GM12892 (cell line): ENCODE data around the gene GRAMD1B.

Source experiments
- DNase-seq: peaks from one replicate; pipeline ENCODE4 v3.0.0; 2011; ENCODE audit not compliant: insufficient read length
- FAIRE-seq: peaks from 2 replicates; lab custom pipeline; 2011; peaks lifted over from hg19 to GRCh38; lab: Jason Lieb, UNC
- POLR2A ChIP-seq: IDR thresholded peaks from 2 replicates; pipeline ENCODE4 v1.6.1; 2011; ENCODE audit warnings: low read depth, low read length, control low read depth
- POLR2AphosphoS5 ChIP-seq: IDR thresholded peaks from 2 replicates; pipeline ENCODE4 v1.6.1; 2011; ENCODE audit warnings: low read depth, low read length, control low read depth
- TAF1 ChIP-seq: IDR thresholded peaks from 2 replicates; pipeline ENCODE4 v1.6.1; 2011; ENCODE audit warnings: low read depth, mild to moderate bottlenecking, control low read depth, low read length, borderline replicate concordance

GRAMD1B gene

GRCh38 chr11:123601743-123602142, 171.7 kb downstream of the GRAMD1B start:
- TF ChIP-seq TAF1 (no peak), POLR2AphosphoS5 (no peak), POLR2A (no peak)
- DNase-seq (no peak), FAIRE-seq (no peak)

GRCh38 chr11:123603666-123604065, 173.6 kb downstream of the GRAMD1B start:
- FAIRE-seq = no peak
- TF ChIP-seq TAF1 (no peak), POLR2A (no peak), POLR2AphosphoS5 (no peak)
- DNase-seq = no peak

- TF ChIP-seq POLR2A = no peak
- TF ChIP-seq POLR2AphosphoS5 = no peak
- TF ChIP-seq TAF1 = no peak
- FAIRE-seq = no peak
- DNase-seq = no peak
Measured at GRCh38 chr11:123607781-123608180, 177.7 kb downstream of the GRAMD1B start.

GRCh38 chr11:123608371-123608770, 178.3 kb downstream of the GRAMD1B start:
- TF ChIP-seq POLR2AphosphoS5 = no peak
- TF ChIP-seq POLR2A = no peak
- no peak for TF ChIP-seq TAF1
- DNase-seq = no peak
- FAIRE-seq = no peak

GRCh38 chr11:123608945-123609344, 178.9 kb downstream of the GRAMD1B start:
- TF ChIP-seq POLR2AphosphoS5 = no peak
- no peak for TF ChIP-seq POLR2A
- TF ChIP-seq TAF1 = no peak
- no peak for DNase-seq
- FAIRE-seq = no peak

GRCh38 chr11:123611698-123612097, 181.6 kb downstream of the GRAMD1B start:
- TF ChIP-seq POLR2AphosphoS5 (no peak), POLR2A (no peak), TAF1 (no peak)
- no peak for FAIRE-seq
- DNase-seq = no peak

- FAIRE-seq = no peak
- DNase-seq = no peak
- no peak for TF ChIP-seq POLR2AphosphoS5
- TF ChIP-seq TAF1 = no peak
- TF ChIP-seq POLR2A = no peak
Measured at GRCh38 chr11:123616505-123617198, 186.6 kb downstream of the GRAMD1B start.

- FAIRE-seq = no peak
- TF ChIP-seq POLR2A = no peak
- TF ChIP-seq POLR2AphosphoS5 = no peak
- TF ChIP-seq TAF1 = no peak
- DNase-seq = no peak
Measured at GRCh38 chr11:123622576-123622975, 192.5 kb downstream of the GRAMD1B start.

- no peak for TF ChIP-seq POLR2A
- no peak for TF ChIP-seq TAF1
- TF ChIP-seq POLR2AphosphoS5 = no peak
- no peak for DNase-seq
- FAIRE-seq = no peak
Measured at GRCh38 chr11:123624974-123625373, 194.9 kb downstream of the GRAMD1B start.

GRCh38 chr11:123628936-123629683, 199.0 kb downstream of the GRAMD1B start:
- FAIRE-seq = no peak
- TF ChIP-seq POLR2AphosphoS5 (0 out of 2 replicates have a peak, but pooled peaks have one; percentile 35), POLR2A (no peak; the same call in 1 of the 2 replicates), TAF1 (no peak)
- DNase-seq = no peak

- FAIRE-seq = no peak
- TF ChIP-seq POLR2AphosphoS5 (no peak), POLR2A (no peak), TAF1 (no peak)
- DNase-seq = no peak
Measured at GRCh38 chr11:123630126-123630608, 200.1 kb downstream of the GRAMD1B start.

- FAIRE-seq = no peak
- DNase-seq = no peak
- TF ChIP-seq POLR2A (no peak), TAF1 (no peak), POLR2AphosphoS5 (no peak)
Measured at GRCh38 chr11:123640029-123640428, 210.0 kb downstream of the GRAMD1B start.
